HG03442 (cell line): ENCODE measurements around the gene TRABD2B.

Experiments used
- ATAC-seq: cut with Tn5 transposase; IDR thresholded peaks from one replicate; pipeline ENCODE4 v1.9.1; 2021; ENCODE audit warnings: mild to moderate bottlenecking, moderate library complexity; ENCODE audit not compliant: unreplicated experiment

Gene TRABD2B

DNA sequence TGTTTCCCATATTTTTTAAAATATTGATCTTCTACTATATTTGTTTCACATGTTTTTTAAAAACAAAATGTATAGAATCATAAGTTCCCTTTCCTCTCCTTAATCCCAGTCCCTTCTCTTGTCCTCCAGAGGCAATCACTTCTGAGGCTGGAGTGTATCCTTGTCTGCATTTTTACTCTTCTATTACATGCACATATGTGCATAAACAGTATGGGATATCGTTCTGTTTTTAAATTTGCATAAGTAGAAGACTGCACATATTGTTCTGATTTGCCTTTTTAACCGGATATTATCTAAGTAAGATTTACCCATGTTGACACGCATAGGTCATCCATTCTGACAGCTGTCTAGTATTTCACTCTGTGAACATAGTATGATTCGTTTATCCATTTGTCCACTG, 142.0 kb downstream of the TRABD2B start:
- no peak for ATAC-seq

DNA sequence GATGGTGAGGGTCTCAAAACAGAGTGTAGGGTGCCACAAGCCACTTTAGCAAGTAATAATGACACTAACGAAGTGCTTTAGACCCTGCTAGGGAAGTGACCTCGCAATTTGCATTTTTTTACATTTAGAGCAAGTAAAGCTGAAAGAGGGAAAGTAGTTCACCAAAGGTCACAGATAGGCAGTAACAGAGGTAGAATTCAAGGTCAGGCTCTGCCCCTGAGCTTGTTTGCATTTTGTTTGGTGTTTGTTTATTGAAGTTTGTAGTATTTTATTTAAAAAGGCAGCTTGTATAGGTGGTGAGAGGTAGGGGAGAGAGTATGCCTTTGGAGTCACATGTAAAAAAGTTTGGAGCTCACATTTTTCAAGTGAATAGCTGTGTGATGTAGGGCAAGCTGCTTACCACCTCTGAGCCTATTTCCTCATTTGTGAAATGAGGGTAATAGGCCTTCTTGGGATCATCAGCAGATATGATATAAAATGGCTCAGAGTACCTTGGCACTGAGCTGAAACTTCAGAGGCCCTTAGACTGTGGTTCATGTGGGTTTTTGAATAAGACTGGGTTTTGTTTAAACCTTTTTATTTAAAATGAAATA, 142.5 kb downstream of the TRABD2B start:
- ATAC-seq, result no peak

DNA sequence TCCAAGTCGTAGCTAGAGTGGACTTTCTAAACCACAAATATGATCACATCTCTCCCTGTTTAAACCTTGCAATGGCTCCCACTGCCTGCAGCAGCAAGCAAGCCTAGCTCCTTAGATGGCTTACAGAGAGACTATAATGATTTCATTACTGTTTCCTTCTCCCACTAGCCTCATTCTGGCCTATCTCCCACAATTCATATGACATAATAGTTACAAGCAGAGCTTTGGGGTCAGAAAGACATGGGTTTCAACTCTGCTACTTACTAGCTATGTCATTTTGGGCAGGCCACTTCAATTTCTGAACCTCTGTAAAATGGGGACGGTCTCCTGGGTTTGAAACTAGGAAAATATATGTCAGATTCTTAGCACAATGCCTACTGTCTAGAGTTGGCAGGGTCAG, 143.3 kb downstream of the TRABD2B start:
- ATAC-seq, result no peak

DNA sequence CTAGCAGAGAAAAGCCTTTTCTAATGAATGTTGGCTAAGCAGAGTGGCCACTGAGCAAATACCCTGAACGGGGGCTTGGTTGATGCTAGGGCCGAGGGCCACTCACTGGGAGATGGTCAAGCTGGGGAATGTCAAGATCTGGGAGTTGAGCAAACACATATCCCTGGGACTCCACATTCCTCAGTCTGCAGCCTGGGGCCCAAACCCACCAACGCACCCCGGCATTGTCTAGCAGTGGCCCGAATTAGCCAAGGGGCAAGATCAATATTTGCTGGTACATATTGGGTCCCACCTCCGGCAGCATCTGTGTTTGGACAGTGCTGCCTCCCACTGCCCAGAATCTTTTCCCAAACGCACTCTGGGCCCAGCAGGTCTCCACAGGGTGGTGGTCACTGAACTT, 144.1 kb downstream of the TRABD2B start:
- ATAC-seq, result no peak

DNA sequence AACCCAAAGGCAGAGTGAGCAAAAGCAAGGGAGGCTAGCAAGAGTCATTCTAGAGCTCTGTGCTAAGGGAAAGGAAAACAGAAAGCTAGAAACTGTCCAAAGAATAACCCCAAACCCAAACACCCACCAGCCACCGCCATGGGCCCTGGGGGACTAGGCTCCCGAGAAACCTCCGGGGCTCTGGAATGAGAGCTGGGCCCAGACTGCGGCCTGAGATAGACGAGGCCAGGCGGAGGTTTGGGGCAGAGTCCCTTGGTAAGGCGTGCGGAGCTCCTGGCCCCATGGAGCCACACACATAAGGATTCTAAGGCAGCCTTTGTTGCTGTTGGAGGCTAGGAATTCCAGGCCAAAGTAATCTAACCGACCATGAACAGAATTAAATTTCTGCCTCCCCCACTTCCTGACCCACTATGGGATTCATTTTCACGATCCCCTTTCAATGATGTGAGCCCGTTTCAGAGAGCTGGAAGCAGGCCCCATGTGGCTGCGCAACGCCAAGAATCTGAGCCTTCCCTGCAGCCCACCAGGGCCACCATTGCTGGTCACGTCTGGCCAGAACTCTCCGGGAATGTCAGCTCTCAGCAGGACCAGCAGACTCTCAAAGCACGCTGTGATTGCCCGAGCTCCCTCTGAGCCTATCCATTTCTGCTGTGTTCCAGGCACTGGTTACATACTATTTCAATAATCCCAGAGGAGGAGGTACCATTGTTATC, 145.0 kb downstream of the TRABD2B start:
- no peak for ATAC-seq

DNA sequence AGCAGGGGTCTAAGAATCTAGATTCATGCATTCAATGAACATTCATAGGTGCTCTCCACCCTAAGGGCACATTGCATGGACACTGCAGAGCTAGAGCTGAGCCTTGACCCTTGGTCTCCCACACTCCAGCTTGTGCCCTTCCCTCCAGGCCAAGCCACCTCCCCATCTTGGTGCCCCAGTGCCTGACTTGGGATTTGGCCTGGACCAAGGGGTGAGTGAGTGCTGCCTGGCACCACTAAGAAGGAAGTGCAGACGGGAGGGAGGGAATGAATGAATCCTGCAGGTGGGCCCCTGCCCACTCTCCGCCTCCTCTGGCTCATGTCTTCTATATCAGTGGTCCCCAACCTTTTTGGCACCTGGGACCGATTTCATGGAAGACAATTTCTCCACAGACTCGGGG, 146.7 kb downstream of the TRABD2B start:
- ATAC-seq, result no peak

DNA sequence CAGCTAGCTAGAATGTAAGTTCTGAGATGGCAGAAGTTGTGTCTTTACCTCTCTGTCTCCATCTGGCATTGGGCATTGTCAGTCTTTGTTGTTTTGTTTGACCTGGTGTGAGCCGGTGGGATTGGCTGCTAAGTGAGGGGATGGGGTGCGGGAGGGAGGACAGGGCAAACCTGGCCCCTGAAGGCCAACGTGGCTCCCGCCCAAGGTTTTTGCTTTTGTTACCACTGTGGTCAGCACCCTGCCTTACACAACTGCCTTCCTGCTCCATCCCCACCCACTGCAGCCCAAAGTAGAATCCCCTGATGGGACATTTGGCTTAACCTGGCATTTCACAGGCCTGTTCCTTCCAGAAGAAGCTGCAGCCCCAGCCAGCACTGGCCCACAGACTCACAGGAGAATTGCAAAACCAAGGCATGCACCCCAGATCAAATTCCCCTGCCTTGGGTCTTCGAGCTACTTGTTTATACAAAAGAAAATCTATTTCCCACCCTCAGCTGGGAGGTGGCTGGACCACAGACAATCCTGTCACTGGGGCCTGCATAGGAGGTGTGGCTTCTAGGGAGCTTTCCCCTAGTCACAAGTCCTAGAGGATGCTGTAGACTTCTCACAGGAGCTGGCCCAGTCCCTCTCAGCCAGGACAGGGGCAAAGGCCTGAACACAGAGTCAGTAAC, 147.5 kb downstream of the TRABD2B start:
- no peak for ATAC-seq

DNA sequence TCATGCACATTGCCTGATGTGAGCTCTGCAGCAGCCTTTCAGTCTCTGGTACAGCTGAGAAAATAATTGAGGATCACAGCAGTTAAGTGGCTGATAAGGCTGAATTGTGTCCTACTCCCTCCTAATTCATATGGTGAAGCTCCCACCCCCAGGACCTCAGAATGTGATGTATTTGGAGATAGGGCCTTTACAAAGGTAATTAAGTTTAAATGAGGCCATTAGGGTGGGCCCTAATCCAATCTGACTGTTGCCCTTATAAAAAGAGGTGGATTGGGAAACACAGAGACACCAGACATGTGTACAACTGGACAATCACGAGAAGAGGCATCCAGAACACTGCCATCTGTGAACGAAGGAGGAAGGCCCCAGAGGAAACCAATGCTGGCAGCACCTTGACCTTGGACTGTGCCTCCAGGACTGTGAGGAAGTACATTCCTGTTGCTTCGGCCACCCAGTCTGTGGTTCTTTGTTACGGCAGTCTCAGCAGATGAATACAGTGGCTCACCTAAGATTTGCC, 148.1 kb downstream of the TRABD2B start:
- ATAC-seq, result no peak

DNA sequence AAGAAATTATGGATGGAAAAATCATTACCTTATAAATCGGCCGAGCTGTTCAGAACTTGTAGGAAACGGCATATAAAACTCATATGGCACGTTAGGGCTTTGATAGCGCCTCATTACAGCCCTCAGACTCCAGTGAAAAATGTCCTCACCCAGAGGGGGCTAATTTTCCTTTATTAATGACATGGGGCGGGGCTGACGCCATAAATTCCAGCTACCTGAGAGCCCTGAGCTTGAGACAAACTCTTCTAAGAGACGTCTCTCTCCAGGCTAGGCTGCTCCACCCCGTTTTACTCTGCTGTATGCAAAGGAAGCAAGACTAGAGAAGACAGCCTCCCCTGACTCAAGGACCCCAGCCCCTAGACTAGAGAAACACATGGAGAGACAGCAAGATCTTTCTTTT, 149.4 kb downstream of the TRABD2B start:
- ATAC-seq, result no peak

DNA sequence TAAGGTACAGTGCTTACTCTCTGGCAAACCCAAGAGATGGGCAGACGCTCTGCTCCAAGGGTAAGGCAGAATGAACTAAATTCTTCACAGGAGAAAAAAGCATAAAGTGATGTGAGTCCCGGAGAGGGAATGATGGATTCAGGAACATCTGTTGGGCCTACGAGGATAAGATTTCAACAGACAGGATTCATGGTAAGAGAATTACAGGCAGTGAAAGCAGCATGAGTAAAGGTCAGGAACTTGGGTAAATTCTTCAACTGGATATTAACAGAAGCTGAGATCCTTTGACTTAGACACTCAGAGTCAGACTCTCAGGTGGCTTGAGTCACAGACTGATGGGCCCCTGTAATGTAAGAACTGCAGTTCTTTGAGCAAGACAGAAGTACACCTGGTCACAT, 152.6 kb downstream of the TRABD2B start:
- no peak for ATAC-seq

DNA sequence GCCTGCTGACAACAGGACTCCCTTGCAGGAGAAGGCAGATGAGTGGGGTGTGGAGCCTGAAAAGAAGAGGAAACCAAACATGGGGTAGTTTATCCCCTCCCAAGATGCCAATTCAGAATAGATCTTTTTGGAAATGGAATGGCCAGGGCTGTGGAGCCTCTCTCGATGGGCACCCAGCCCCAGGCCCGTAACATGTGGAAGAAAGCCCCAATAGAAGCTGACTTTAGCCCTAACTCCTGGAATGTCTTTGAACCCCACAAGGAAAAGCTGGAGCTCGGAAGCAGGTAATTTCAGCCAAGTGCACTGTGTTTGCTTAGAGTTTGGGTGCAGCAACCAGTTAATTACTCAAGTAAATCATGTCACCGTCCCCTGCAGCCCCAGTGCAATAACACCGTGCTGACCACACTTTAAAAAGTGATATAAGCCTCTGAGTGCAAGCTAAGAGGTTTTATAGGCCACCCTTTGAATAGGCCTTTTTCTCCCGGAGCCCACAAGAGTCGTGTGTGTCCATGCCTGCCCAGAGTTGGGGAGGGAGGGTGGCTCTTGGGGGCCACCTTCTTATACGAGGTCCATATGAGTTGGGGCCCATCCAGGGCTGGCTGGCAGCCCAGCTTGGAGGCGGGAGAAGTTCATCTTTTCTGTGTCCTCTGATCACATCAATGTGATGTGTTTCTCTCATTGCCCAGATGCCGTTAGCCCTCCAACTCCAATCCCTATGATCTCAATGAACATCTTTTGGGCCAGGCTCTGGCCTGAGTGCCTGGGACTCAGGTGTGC, 153.2 kb downstream of the TRABD2B start:
- no peak for ATAC-seq

DNA sequence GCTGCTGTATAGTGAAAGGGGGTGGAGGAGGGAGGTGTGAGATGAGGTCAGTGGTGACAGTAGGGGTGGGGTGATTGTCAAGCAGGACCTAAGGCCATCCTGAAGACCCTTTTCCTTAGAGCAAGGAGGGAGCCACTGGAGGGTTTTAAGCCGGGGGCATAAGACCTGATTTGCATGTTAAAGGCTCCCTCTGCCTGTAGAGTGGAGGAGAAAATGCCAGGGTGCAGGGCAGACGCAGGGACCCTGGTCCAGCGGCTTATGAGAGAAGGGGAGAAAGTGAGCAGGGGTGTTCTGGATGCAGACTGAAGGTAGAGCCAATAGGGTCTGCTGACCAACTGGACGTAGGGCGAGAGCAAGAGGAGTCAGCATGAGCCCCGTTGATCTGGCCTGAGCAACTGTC, 154.1 kb downstream of the TRABD2B start:
- ATAC-seq, result no peak

DNA sequence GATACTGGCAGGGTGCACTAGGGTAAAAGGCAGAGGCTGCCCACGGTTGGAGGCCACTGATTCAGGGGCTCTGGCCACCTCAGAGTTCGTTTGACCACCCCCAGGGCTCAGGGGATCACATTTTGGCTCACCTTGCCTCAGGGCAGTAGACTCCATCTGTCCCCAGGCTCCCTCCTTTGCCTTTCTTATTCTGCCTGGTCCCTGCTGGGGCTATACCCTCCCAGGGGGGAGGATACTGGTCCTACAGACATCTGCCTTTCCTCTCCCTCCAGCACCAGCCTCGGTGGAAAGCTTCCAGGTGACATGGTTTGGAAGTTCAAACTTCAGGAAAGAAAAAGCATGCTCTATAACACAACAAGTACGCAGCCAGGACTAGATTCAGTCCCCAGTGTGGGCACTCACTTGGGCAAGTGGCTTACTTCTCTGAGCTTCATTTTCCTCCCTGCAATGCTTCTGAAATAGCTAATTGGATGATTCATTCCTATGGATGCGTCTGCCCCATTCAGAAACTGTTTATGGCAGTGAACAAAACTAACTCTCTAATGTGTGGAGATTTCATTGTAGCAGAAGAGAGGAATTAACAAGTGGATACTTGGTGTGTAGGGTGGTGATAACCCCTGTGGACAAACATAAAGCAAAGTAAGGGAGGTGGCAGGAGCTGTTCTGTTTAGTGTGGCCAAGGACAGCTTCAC, 154.8 kb downstream of the TRABD2B start:
- ATAC-seq, result no peak

DNA sequence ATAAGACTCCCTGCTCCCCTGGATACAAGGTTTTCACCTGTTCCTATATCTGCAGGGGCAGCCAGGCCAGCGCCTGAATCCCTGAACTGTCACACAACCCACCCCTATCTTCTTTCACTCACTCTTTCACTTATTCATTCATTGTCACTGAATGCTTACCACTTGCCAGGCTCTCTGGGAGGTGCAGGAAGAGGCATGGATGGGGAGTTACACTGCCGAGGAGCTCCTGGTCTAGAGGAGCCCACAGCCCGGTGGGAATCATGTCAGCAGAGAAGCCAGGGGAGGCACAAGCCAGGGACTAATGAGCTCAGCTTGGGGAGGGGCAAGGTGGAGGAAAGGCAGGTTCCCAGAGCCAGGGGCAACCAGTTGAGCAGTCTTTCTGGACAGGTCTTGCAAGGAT, 155.8 kb downstream of the TRABD2B start:
- no peak for ATAC-seq

DNA sequence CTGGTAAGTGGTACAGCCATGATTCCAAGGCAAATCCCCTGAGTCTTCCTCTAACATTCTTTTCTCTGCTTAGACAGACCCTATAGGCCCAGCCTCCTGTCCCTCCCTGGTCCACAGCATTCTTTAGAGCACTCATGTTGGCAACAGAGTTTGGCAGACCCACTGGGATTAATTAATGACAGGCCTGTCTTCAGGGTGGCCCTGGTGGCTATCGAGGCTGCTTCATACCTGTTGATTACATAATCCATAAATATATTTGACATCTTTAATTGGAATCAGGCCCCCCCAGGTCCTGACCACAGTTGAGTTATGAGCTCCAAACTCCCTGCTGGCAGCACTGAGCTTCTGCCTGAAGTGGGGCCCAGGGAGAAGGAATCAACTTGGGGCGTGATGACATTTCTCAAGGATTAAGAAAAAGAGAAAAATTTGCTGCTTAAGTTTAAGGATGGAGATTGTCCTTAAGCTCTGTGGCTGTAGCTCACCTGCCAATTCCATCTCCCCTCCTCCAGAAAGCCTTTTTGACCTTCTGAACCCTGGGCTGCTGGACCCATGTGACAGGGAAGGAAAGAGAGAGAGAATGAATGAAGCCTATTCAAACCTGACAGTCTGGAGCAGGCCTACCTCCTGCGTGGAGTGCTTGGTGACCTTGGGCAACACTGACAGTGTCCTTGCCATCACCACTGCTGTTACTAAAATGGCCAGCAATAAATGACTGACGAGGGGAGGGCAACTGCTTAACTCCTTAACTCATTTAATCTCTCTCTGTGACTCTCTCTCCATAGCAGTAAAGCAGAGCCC, 156.6 kb downstream of the TRABD2B start:
- no peak for ATAC-seq

DNA sequence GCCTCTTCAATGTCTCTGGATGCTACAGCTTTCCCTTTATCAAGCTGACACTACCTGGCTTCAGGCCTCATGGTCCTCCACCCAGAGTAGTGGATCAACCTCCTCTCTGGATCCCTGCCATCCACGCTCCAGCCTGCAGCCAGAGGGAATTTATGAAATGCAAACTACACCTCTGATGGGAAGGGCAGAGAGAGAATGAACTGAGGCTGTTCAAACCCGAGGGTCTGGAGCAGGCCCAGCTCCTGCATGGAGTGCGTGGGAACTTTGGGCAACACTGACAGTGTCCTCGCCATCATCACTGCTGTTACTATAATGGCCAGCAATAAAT, 157.8 kb downstream of the TRABD2B start:
- no peak for ATAC-seq

DNA sequence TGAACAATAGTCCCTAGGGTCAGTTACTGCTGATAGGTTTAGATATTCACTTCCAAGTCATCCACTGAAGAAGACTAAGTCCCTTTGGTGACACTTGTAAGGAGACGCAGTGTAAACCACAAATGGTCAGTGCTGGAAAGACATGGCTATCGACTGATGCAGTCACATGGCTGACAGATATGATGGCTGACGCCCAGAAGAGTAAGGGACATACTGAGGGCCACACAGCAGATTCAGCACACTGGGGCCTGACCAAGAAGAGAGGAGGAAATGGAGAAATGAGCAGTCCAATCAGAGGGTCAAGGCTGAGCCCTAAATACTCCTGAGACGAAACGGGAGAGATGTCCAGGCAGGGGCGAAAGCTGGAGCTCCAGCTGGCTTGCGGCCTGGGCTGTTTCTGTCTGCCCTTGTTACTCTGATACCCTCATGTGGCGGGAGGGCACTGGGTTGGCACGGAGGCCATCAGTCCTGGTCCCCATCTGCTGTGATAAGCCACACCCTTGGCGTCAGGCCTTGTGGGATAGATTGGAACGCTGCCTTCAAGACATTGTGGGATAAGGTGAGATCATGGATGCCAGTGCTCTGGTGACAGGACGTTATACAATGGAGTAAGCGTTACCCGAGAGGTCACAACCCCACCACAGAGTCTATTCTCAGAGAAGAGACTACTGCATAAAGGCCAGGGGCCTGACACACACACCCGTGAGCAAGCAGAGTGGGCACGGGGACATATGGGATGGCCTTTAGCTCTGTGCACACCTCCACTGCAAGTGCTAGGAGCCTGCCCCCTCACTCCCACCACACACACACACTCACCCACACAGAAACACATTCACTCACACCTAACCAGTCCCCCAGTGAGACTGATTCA, 158.4 kb downstream of the TRABD2B start:
- ATAC-seq, result no peak

DNA sequence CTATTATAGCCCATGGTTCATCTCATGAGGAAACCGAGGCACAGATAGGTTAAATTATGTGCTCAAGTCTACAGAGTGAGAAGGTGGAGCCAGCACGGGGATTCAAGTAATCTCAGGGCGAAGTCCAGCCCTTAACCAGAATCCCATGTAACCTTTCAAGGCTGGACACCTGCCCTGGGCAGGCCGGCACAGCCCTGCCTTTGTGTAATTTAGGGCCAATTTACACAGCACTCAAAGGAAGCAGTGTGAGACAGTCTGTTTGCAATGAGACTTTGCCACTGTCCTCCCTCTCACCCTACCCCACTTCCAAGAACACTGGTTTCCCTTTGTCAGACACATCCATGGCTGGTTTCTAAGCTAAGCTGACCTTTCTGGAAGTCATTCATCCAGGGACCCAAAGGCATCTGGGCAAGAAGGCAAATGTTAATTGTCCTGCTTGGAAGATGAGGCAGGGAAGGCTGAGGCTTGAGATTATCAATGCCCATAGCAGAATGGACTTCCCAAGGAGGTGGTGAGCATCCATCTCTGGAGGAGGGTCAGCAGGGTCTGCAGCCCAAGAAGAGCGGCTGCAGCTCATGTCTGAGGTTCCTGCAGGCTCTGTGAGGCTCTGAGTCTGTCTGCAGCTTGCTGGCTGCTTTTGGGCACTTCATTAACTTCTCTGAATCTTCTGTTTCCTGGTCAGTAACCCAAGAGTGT, 159.2 kb downstream of the TRABD2B start:
- ATAC-seq, result no peak
